ENCODE data around the gene ITPRID1.

- TF ChIP-seq CTCF (IDR thresholded peaks at IDR 0.05; ENCODE audit: low read depth, low read length) (no peak), EZH2phosphoT487 (IDR thresholded peaks at IDR 0.05; ENCODE audit: low read depth) (no peak)
Measured at GRCh38 chr7:31492086-31492485, 21.8 kb upstream of the ITPRID1 start.

All from OCI-LY3 (cell line).